ENCODE data around the gene NUDC.
"Not testable (repeated sequence)": the region's sequence is repeated elsewhere in the genome, so short reads cannot be mapped to it uniquely, and the experiment has no call there.

The NUDC gene

DNA sequence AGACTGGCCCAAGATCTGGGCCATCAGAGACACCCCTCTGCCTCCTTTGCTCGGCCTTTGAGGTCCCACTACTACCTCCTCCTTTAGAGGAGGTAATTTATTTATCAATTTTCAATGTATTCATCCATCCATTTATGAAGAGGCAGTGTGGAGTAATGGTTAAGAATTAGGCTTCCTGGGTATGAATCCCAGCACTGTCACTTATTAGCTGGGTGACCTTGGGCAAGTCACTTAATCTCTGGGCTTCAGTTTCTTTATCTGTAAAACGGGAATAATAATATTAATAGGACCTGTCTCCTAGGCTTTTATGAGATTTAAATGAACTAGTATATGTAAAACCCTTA, 9.4 kb upstream of the NUDC start:
- DNase-seq = no peak

DNA sequence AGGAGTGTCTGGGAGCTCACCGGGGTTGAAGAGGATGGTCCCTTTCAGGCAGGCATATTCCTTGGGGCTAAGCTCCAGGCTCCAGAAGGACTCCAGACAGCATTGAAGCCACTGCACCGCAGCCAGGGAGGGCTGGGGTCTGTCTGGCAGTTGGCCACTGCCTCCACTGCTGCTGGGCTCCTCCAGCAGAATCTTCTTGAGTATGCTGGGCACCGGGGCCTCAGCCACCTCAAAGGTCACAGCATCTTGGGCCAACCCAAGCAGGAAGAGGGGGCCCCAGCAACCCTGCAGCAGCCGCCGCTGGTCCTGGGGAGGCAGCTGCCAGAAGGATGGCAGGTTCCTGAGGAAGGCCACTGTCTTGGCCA, 8.2 kb upstream of the NUDC start:
- no peak for DNase-seq

DNA sequence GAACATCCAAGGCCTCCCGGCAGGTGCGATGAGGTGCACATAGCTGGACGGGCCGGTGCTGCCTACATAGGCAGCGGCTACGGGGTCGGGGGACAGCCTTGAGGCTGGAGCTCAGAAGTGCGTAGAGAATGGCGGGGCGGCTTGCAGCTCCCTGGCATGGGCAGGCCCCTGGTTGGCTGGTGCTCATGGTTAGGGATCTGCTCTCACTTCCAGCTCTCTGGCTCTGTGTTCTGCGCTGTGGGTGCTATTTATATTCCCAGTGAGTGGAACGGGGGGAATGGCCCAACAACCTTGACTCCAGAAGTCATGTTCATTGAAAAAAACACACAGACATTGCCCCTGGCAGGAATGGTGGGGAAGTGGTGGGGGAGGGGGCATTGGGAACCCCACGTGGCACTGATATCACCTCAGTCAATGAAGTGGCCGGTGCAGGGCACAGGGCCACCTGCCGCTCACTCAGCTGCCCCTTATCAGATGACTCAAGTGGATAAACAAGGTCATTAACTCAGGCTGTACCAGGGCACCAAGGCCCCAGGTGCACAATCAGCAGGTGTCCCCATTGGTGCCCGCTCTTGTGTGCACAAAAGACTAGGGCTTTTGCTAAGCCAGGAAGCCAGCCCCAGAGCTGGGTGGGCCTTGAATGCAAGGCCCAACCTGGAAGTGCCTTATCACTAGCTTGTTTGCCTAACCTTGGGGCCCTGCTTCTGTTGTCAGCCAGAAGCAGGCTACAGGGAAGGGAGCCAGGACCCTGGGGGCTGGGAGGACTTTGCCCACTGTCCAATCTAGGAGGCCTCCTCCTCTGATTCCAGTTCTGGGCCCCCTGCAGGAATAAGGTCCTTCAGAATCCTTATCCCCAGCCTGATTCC, 7.6 kb upstream of the NUDC start, which contains the start of gene NR0B2:
NR0B2 (minus strand) TSS at position 222 of the 866 bp plus-strand sequence; CDS start at position 187, 35 bp downstream.
- peak; percentile 54 for DNase-seq

DNA sequence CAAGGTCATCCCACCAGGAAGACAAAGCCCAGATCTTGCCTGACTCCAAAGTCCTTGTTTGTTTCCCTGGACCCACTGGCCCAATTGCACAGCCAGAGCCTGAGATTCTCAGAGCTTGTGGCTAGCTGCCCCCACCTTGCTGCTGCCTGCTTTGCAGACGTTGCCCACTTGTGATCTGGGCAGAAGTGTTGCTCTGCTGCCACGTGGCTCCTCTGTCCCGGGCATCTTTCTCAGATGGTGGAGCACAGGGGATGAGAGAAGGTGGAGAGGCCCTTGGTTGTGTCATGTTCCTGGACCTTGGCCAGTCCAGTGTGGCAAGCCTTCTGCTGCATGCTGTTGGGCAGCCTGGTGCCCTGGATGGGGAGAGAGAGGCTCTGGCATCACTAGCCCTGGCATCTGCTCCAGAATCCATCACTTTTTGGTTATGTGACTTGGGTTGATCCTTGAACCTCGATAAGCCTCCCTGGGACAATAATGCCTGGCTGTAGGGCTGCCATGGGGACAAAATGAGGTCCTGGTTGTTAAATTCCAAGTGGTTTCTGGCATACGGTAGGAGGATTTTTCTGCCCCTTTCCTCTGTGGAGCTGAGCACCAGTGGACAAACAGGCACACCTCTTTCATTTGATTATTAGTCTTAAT, 6.2 kb upstream of the NUDC start:
- peak; percentile 12 for DNase-seq

DNA sequence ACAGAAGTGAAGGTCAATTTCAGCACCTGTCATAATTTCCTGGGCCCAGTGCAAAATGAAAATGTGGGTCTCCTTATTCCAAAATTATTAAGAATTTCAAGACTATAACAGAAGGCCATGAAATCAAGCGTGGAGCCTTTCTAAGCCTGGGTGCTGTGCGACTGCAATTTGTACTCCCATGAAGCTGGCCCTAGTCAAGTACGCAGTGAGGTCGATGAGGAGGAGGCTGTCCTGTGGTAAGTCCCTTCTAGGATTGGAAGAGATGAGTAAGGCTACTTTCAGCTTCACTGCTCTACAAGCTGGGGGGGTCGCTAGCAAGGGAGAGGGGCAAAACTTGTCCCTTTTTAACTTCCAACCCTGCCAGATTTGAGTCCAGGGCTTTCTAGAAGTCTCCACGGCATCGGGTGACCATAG, 410 bp upstream of the NUDC start:
- DNase-seq = no peak

DNA sequence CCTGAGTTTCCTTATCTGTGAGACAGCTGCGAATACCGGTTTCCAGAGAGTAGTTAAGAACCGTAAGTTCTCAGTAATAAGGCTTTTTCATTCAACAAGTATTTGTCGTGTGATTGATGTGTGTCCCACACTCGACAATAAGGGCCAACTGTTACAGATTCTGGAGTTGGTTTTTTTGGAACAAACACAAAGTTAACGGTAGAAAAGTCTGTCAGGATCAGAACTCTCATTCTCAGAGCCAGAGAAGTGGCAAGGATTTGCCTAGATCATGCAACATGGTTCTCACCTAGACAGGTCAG, 837 bp downstream of the NUDC start:
- DNase-seq = no peak

DNA sequence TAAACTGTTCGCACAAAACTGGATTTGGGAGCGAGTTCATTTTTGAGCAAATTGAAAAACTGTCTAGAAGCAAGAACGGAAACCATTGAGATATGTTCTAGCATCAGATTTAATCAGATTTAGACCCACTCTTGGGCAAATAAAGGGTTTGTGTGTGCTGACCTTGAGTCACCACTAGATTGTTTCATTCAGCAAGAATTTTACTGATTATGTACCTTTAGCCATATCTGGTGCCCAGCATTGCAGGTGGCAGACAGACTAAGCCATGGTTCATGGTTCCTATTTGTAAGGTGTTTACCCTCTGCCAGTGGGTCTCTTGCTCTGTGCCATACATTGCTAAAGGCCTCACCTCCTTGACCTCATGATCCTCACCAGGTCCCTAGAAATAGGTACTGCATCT, 1.4 kb downstream of the NUDC start:
- no peak for DNase-seq

DNA sequence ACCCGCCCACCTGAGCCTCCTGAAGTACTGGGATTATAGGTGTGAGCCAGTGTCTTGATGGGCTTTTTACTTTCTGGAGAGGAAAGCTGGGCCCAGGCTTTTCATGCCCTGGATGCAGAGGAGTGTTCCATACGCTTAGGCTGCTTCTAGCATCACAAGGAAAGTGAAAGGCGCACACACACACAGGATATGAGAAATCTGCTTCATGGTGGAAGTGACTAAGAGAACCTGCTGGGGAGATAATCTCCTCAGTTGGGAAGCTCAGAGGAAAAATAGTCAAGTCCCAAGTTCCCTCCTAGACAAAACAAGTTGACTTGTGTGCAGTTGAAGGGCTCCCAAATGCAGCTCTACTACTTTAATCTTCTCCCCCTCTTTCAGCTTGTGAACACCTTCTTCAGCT, 2.2 kb downstream of the NUDC start:
- no peak for DNase-seq

DNA sequence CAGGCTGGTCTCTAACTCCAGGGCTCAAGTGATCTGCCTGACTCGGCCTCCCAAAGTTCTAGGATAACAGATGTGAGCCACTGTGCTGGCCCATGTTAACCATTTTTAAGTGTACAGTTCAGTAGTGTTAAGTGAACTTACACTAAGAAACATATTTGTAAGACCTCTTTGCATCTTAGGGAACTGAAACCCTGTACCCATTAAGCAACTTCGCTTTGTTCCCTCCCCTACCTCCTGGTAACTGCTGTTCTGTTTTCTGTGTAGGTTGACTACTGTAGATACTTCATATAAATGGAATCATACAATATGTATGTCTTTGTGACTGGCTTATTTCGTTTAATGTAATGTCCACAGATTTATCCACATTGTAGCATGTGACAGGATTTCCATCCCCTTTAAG, 11.0 kb downstream of the NUDC start:
- peak; percentile 40 for DNase-seq

DNA sequence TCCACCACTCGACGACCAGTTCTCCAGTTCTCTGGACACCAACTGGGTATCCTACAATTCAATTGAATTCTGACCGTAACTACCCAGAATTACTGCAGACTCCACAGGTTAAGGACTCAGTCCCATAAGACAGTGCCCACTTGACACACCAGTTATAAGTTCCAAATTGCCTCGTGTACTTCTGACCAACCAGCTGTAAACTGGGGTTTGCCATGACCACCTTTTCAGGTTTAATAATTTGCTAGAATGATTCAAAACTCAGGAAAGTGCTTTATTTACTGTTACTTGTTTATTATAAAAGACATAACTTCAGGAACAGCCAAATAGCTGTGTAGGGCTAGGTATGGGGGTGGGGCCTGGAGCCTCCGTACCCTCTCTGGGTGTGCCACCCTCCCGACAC, 15.3 kb downstream of the NUDC start:
- DNase-seq = no peak

DNA sequence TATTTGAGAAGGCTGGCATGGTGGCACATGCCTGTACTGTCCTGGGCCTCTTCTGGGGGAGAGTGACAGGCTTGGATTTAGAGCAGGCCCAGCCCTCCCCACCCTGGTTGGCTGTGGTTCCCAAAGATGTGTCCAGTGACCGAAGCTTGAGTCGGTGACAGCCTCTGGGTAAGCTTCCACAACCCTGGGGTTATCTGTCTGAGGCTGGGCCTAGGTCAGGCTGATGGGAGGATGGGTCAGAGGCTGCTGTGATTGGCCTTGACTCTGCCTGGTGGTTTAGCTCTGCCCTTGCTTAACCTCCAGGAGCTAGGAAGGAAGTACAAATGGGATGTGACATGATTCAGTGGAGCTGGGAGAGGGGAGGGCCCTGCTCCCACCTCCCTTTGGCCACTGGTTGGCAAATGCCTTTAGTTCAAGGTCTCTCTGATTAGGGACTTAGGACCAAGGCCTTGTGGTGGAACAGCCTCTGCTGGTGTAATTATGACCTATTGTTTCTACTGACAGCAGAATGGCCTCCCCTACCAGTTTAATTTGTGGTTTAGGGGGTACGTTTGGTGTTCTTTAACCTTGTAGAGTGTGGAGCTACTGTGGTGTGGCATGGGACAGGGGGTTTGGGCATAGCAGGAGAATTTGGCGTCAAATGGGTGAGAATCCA, 16.6 kb downstream of the NUDC start:
- no peak for DNase-seq

DNA sequence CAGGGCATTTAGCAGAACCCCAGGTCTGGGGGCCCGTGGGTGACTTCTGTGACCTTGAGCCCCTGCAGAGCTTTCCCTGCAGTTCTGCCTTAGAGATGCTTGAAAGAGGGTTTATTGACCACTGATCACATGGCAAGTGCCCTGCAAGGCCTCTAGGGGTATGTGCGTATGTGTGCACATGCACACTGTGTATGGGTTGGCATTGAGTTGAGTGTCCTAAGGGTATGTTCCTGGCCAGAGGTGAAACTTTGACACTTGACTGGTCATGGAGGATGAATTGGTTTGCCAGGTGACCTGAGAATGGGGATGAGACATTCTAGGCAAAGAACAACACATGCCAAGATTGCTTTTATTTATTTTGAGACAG, 17.1 kb downstream of the NUDC start:
- DNase-seq = no peak

DNA sequence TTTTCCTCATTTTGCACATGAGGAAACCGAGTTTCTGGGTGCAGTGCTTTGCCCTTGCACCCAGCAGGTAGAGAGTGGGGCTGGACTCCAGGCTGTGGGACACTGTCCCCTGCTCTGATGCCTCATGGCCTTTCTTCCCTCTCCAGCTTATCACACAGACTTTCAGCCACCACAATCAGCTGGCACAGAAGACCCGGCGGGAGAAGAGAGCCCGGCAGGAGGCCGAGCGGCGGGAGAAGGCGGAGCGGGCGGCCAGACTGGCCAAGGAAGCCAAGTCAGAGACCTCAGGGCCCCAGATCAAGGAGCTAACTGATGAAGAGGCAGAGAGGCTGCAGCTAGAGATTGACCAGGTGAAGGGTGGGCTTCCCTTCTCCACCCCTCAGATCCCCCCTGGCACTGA, 19.8 kb downstream of the NUDC start:
- no peak for DNase-seq

DNA sequence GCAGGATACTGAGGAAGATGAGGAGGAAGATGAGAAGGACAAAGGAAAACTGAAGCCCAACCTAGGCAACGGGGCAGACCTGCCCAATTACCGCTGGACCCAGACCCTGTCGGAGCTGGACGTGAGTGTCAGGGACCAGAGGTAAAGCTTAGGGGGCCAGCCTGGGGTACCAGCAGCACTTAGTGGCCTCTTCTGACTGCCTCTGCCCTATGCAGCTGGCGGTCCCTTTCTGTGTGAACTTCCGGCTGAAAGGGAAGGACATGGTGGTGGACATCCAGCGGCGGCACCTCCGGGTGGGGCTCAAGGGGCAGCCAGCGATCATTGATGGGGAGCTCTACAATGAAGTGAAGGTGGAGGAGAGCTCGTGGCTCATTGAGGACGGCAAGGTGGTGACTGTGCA, 21.1 kb downstream of the NUDC start:
- DNase-seq = no peak

DNA sequence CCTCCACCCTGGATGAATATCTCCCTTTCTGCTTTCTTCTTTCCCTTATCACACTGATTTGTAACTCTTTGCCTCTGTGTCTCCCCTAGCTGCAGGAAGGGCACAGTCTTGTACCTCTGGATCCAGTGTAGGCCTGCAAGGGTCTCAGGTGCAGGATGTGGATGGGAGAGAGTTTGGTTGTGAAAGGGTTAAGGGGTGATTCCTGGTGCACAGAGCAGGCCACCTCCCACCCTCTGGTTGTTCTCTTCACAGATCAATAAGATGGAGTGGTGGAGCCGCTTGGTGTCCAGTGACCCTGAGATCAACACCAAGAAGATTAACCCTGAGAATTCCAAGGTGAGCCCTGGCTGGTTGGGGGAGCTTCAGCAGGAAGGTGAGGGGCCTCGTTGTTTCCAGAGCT, 23.6 kb downstream of the NUDC start:
- DNase-seq = no peak

DNA sequence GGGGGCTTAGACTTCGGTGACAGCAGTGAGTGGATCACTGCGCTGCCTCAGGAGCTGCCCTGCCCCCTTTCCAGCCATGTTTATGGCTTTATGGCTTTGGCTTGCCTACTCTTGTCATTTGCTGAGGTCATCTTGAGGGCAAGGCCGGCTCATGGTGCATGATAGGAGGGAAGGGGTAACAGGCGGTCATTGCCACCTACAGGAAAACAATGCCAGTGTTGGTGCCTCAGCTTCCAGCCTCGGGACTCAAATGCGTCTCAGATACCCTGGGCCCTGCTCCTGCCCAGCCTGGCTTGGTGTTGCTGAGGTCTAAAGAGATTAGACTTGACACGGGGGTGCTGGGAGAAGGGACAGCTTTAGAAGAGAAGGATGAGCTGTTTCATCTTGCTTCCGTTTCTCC, 24.2 kb downstream of the NUDC start:
- no peak for DNase-seq

DNA sequence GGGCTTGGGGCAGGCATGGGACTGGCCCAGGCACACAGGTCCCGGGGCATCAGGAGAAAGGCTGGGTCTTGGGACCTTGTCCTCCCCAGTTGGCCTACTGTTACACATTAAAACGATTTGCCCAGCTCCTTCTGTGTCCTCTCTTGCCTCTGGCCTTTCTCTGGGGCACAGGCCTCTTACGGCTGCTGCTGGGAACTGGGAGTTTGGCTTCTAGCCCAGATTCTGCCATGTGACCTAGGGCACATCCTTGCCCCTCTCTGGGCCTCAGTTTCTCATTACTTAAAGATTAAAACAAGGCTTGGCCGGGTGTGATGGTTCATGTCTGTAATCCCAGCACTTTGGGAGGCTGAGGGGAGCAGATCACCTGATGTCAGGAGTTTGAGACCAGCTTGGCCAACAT, 24.7 kb downstream of the NUDC start:
- no peak for DNase-seq

DNA sequence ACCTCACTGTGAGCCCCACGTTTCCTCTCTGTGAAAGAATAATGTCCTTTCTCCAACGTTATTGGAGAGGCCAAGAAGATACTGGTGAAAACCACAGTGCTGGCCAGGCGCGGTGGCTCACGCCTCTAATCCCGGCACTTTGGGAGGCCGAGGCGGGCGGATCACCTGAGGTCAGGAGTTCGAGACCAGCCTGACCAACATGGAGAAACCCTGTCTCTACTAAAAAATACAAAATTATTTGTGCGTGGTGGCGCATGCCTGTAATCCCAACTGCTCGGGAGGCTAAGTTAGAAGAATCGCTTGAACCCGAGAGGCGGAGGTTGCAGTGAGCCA, 27.1 kb downstream of the NUDC start:
- DNase-seq = not testable (repeated sequence)

DNA sequence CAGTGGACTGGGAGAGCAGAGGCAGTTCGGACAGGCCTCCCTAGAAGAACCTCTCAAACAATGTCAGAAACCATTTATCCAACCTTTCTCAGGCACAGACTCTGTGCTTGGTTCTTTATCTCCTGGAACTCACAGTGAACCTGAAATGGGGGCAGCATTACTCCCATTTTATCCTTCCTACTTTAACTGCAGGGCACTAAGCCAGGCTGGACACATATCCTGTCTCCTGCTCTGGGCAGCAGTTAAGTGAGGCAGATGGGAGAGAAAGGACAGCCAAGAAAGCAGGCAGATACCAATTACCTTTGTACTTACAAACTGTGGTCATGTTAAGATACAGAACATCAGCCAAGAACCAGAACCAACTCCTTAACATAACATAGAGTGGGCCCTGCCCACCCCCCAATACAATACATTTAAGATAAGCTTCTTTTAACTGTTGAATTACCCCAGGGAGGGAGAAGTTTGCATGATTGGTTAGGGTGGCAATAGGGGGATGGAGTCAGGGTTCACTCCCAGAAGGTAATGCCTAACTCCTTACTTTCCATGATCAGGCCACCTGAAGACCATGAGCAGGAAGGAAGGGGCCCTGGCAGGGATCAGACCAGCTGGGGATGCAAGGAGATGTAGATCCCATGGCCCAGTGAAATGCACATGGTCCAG, 27.9 kb downstream of the NUDC start:
- DNase-seq = no peak

DNA sequence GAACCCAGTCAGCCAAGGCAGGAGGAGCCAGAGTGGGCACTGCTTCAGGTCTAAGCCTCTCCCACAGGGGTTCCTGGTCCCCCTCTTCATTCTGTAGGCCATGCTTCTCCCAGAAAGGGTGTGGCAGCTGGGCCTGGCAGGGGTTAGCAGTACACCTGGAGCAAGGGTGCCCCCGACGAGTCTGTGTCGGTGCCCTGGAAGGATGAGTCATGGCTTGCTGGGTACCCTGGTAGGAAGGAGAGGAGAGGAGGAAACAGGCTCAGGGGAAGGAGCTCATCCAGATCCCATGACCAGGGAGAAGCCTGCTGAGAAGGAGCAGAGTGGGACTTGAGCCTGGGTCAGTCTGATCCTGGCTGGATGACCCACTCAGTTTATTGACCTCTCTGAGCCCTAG, 28.4 kb downstream of the NUDC start:
- DNase-seq = no peak

DNA sequence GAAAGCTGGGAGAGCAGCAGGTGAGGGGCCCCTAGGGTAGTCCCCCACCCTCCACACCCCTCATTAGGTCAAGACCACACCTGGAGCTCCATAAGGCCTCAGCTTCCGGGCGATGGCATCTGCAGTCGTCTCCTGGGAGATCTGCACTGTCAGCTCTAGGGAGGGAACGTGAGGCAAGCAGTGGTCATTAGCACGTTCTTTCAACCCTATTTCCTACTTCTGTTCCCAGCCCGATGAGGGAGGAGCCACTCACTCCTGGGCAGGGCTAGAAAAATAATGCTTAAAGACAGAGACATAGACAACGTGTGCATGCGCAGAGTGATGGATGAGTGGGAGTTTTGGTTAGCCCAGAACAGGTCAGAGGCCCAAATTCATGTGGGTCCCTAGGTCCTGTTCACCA, 29.1 kb downstream of the NUDC start:
- peak; percentile 70 for DNase-seq

DNA sequence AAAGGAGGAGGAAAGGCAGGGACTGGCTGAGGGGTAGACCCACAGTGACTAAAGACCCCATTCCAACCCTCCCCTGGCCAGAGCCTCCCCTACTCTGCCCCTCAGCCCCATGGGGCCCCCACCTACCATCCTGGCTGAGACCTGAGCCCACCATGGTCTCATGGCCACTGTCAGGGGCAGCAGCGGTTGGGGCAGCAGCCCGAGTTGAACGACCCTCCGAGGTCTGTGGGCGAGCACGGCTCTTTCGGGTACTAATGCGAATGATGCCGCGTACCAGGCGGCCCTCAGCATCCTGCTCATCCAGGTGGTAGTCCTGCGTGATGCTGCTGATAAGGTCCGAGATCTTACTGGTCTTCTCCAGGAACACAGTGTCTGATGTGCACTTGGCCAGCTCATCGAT, 29.7 kb downstream of the NUDC start:
- DNase-seq = no peak

DNA sequence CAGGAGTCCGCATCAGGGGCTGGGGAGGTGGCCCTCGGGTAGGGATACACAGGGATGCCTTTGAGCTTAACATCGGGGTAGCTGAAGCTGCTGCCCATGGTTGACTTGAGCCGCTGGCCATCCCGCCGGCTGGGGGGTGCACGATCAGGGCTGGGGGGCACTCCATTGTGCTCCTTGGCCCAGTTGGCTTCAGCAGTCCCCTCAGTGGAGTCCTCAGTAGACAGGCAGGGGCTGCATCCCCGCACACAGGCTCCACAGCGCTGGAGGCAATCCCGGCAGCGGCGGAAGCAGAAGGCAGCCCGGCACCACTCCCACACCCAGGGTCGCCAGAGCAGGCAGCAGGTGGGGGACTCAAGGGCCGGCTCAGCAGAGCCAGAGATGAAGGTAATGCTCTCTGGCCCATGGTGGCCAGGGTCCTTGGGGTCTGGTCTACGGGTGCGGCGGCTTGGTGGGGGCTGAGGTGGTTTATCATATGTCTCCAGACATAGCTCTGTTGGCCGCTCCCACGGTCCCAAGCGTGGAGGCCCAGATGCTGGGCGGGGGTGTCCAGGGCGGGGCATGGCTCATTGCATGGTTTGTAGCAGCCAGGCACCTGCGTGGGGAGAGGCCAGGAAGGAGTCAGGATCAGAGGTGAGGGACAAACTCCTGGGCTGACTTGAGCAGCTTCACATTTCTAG, 30.4 kb downstream of the NUDC start:
- DNase-seq = no peak

DNA sequence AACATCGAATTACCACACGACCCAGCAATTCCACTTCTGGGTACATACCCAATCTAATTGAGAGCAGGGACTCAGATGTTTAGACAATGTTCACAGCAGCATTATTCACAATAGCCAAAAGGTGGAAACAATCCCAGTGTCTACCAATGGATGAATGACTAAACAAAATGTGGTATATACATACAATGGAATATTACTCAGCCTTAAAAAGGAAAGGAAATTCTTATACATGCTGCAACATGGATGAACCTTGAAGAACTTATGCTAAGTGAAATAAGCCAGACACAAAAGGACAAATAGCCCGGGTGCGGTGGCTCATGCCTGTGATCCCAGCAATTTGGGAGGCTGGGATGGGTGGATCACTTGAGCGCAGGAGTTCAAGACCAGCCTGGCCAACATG, 31.8 kb downstream of the NUDC start:
- DNase-seq = no peak
